Loucy (cell line): ENCODE measurements around the gene PDLIM4.

ENCODE experiments used
- H2AFZ ChIP-seq: fragments of 200-600 bp; sonication (generic); 2 replicates; pipeline ENCODE4 v1.6.0; 2016; ENCODE audit warnings: antibody characterized with exemption, mild to moderate bottlenecking, low read length, moderate library complexity
- H3F3A ChIP-seq: fragments of 200-600 bp; 2 replicates; pipeline ENCODE4 v1.6.0; 2016; ENCODE audit warnings: antibody characterized with exemption, low read depth, mild to moderate bottlenecking
- H3K27me3 ChIP-seq: fragments of 200-600 bp; sonication (generic); 2 replicates; pipeline ENCODE4 v1.6.1; 2014; ENCODE audit warnings: low read length, mild to moderate bottlenecking; ENCODE audit not compliant: insufficient read depth, poor library complexity, severe bottlenecking
- H3K36me3 ChIP-seq: fragments of 200-600 bp; sonication (generic); 2 replicates; pipeline ENCODE4 v1.6.1; 2016; ENCODE audit warnings: low read length; ENCODE audit not compliant: insufficient read depth
- H3K4me1 ChIP-seq: fragments of 200-600 bp; sonication (generic); 2 replicates; pipeline ENCODE4 v1.5.1; 2014; ENCODE audit warnings: low read length, mild to moderate bottlenecking; ENCODE audit not compliant: insufficient read depth, poor library complexity, severe bottlenecking
- H3K4me2 ChIP-seq: fragments of 200-600 bp; sonication (generic); 2 replicates; pipeline ENCODE4 v1.6.0; 2014; ENCODE audit warnings: antibody characterized with exemption, low read length, low read depth, mild to moderate bottlenecking; ENCODE audit not compliant: poor library complexity, severe bottlenecking
- H3K4me3 ChIP-seq: fragments of 200-600 bp; sonication (generic); 2 replicates; pipeline ENCODE4 v1.5.1; 2014; ENCODE audit warnings: low read length, mild to moderate bottlenecking, mixed read lengths; ENCODE audit not compliant: poor library complexity, severe bottlenecking
- H3K79me2 ChIP-seq: fragments of 200-600 bp; sonication (generic); 2 replicates; pipeline ENCODE4 v1.6.1; 2014; ENCODE audit warnings: low read length; ENCODE audit not compliant: insufficient read depth
- H3K9ac ChIP-seq: fragments of 200-600 bp; sonication (generic); 2 replicates; pipeline ENCODE4 v1.6.0; 2014; ENCODE audit warnings: mild to moderate bottlenecking, low read depth, low read length, moderate library complexity; ENCODE audit not compliant: poor library complexity, severe bottlenecking
- H3K9me2 ChIP-seq: fragments of 200-600 bp; sonication (generic); replicated peaks from 2 replicates; pipeline ENCODE4 v1.6.1; 2016; ENCODE audit warnings: low read depth, low read length, mixed read lengths
- H3K9me3 ChIP-seq: fragments of 200-600 bp; sonication (generic); 2 replicates; pipeline ENCODE4 v1.6.1; 2014; ENCODE audit warnings: mild to moderate bottlenecking, antibody characterized with exemption, low read length, low read depth; ENCODE audit not compliant: insufficient read depth
- H4K20me1 ChIP-seq: fragments of 200-600 bp; sonication (generic); 2 replicates; pipeline ENCODE4 v1.6.0; 2014; ENCODE audit warnings: antibody characterized with exemption, low read length, mild to moderate bottlenecking; ENCODE audit not compliant: insufficient read depth, poor library complexity, severe bottlenecking
- EZH2phosphoT487 ChIP-seq: fragments of 200-600 bp; IDR thresholded peaks from 2 replicates; pipeline ENCODE4 v1.6.1; 2018; ENCODE audit warnings: antibody characterized with exemption, mild to moderate bottlenecking, moderate library complexity, borderline replicate concordance
- TF ChIP-seq, protein P1 (sequence below): fragments of 200-600 bp; sonication (generic); conservative IDR thresholded peaks from 2 replicates; pipeline ENCODE4 v1.5.1; 2014; ENCODE audit warnings: mild to moderate bottlenecking, antibody characterized with exemption, low read length

The PDLIM4 gene

DNA sequence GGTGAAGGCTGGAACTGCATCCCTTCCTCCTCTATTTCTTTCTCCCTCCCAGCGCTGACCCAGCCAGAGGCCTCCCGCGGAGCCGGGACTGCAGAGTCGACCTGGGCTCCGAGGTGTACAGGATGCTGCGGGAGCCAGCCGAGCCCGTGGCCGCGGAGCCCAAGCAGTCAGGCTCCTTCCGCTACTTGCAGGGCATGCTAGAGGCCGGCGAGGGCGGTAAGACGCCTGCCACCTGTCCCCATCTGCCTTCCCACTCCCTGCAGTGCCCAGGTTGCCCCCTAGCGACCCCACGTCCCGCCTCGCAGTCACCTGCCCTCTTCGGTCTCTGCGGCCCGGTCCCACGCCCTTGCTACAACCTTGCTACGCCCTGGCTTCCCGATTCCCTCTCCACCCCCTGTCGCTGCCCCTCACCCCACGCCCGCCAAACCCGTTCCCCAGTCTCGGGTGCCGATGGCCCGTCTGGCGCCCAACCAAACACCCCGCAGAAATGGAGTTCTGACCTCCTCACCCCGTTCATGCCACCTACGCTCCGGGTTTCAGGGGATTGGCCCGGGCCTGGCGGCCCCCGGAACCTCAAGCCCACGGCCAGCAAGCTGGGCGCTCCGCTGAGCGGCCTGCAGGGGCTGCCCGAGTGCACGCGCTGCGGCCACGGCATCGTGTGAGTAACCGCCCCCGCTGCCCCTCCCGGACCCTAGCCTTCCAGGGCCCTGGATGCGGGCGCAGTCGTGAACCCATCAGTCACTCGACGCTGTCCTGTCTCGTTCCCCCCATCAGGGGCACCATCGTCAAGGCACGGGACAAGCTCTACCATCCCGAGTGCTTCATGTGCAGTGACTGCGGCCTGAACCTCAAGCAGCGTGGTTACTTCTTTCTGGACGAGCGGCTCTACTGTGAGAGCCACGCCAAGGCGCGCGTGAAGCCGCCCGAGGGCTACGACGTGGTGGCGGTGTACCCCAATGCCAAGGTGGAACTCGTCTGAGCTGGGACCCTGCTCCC lies 14.1 kb downstream of the PDLIM4 start:
- Histone ChIP-seq H3K4me2 (no peak overlapping the region), H3K36me3 (no peaks in the 10 kb centered on the region), H3K4me3 (no peak overlapping the region), H3K9ac (no peak overlapping the region), H2AFZ (no peak overlapping the region), H4K20me1 (no peaks in the 10 kb centered on the region), H3K9me2 (no peaks in the 10 kb centered on the region), H3K27me3 (no peaks in the 10 kb centered on the region), H3F3A (no peaks in the 10 kb centered on the region), H3K79me2 (no peaks in the 10 kb centered on the region), H3K4me1 (peaks cover 3% of the 10 kb centered on the region), H3K9me3 (no peaks in the 10 kb centered on the region)
- TF ChIP-seq, protein P1, sequence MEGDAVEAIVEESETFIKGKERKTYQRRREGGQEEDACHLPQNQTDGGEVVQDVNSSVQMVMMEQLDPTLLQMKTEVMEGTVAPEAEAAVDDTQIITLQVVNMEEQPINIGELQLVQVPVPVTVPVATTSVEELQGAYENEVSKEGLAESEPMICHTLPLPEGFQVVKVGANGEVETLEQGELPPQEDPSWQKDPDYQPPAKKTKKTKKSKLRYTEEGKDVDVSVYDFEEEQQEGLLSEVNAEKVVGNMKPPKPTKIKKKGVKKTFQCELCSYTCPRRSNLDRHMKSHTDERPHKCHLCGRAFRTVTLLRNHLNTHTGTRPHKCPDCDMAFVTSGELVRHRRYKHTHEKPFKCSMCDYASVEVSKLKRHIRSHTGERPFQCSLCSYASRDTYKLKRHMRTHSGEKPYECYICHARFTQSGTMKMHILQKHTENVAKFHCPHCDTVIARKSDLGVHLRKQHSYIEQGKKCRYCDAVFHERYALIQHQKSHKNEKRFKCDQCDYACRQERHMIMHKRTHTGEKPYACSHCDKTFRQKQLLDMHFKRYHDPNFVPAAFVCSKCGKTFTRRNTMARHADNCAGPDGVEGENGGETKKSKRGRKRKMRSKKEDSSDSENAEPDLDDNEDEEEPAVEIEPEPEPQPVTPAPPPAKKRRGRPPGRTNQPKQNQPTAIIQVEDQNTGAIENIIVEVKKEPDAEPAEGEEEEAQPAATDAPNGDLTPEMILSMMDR, result no peak
- TF ChIP-seq EZH2phosphoT487, result no peak

DNA sequence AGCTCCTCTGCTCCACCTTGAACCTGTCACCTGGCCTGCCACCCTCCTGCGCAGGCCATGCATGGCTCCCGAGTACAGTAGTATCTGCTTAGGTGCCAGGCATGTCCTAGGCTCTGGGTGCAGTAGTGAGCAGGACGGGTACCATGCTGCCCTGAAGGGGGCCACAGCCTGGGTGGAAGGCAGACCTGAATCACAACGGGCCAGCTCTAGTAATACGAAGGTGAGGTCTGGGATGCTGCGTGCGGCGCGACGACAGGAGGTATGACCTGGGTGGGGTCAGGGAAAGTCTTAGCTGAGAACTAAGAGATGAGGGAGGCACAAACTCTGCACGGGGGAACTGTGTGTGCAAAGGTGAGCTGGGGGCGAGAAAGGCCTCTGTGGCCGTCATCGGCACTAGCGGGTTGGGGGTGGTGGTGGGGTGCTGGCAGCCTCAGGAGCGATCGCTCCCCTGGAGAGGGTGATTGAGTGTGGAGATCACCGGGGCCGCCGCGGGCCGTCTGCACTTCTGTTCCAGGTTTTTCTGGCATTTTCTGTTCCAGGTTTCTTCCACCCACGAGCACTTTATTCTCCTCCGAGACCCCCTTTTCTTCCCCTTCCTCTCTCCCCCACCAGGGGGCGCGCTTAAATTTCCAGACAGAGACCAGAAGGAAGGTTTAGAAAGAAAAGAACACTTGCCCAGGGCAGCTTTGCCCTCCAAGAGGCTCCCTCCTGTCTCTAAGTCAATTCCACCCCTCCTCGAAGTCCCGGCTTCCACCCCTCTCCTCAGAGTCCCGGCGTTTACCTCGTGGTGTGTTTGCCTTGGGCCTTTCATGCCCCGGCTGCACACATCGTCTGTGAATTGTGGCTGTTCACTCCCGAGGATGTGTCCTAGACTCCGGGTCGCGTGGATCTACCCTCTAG lies 15.1 kb downstream of the PDLIM4 start:
- Histone ChIP-seq H3K79me2 (no peaks in the 10 kb centered on the region), H3K36me3 (no peaks in the 10 kb centered on the region), H3K9ac (no peak overlapping the region), H3K27me3 (no peaks in the 10 kb centered on the region), H3K9me2 (no peaks in the 10 kb centered on the region), H3K4me2 (no peak overlapping the region), H3K9me3 (no peaks in the 10 kb centered on the region), H2AFZ (peak overlapping the region; percentile 43; the same call in 1 of the 2 replicates), H3F3A (no peaks in the 10 kb centered on the region), H3K4me1 (peaks cover 3% of the 10 kb centered on the region), H3K4me3 (no peak overlapping the region), H4K20me1 (no peaks in the 10 kb centered on the region)
- TF ChIP-seq EZH2phosphoT487, result no peak
- TF ChIP-seq, protein P1, result peak; percentile 60

DNA sequence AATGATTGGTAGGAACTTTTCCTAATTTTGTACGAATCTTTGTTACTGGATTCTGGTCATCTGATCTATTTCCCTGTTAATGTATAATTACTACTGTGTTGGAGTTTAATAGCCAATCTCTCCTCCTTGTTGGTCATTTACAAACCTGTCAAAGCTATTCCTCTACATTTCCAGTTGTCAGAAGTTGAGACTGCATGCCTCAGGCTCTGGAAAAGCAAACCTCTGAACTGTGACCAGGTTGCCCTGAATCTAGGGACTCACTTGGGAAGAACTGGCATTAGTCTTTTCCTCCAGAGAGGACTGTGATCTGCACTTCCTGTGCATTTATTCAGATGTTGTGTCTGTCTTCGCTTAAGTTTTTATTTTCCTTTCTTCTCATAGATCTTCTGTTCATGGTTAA lies 16.1 kb downstream of the PDLIM4 start:
- Histone ChIP-seq H3K36me3 (no peaks in the 10 kb centered on the region), H3K4me1 (peaks cover 3% of the 10 kb centered on the region), H3K79me2 (no peaks in the 10 kb centered on the region), H2AFZ (0 out of 2 replicates have a peak overlapping the region, but pooled peaks have one; percentile 57), H4K20me1 (no peaks in the 10 kb centered on the region), H3K9ac (no peak overlapping the region), H3K9me3 (no peaks in the 10 kb centered on the region), H3F3A (no peaks in the 10 kb centered on the region), H3K27me3 (no peaks in the 10 kb centered on the region), H3K4me3 (no peak overlapping the region), H3K9me2 (no peaks in the 10 kb centered on the region), H3K4me2 (no peak overlapping the region)
- TF ChIP-seq EZH2phosphoT487, result no peak
- TF ChIP-seq, protein P1, result no peak
